Measurements from ENCODE around the gene PSMD11. TPM values are rescaled to one million over a fixed set of nuclear protein-coding genes. Genes with fewer than 3 reads are reported as not detected.

Gene PSMD11
- total RNA-seq, 2 experiments from 2014 or later = 81.0 to 137 TPM

DNA sequence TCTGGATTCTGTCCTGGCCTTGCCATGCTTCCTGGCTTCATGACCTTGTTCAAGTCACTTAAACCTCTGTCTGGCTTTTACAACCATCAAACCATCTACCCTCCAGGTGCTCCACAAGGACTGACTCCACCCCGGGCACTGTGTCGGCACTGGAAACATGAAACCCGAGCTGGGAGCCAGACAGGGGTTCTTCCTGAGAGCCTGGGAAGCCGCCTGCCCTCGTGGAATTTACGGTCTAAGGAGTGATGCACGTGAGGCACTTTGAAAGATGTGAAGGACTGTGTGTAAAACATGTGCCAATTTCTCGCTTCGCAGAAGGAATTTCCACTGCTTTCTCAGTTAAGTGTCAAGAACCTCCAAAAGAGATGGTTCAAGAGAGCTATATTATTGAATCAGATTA is 54.1 kb downstream of the PSMD11 start:
- no peak overlapping the region for H3K4me3 ChIP-seq (ENCODE audit: low read depth, low read length, poor library complexity, severe bottlenecking)
- TF ChIP-seq EZH2phosphoT487 (IDR thresholded peaks at IDR 0.05; ENCODE audit: borderline replicate concordance, low read depth, low read length) (no peak), CTCF (conservative IDR thresholded peaks at IDR 0.05; ENCODE audit: low read length) (no peak)
- no peaks in the 10 kb centered on the region for H3K36me3 ChIP-seq (ENCODE audit: insufficient read depth, low read length)
- H3K4me2 ChIP-seq (ENCODE audit: low read length) = no peak overlapping the region
- DNase-seq (ENCODE audit: low spot score) = no peak
- no TSS peak for BruUV-seq (replicated peaks)
- H3K79me2 ChIP-seq (ENCODE audit: insufficient read depth, low read depth, low read length) = no peaks in the 10 kb centered on the region
- no peak overlapping the region for H2AFZ ChIP-seq (ENCODE audit: low read length)
- no peaks in the 10 kb centered on the region for H4K20me1 ChIP-seq (ENCODE audit: insufficient read depth, low read length)
- H3K4me1 ChIP-seq (ENCODE audit: insufficient read depth, low read length, poor library complexity, severe bottlenecking) = peaks cover 12% of the 10 kb centered on the region
- ChIA-PET CTCF (ENCODE audit: unreplicated experiment) (no interaction called here), POLR2A (interaction anchor here (1.6 kb wide), 1 partner anchor 61 kb away, joined by 3 read pairs; no protein-coding TSS in a partner anchor)
- no peak overlapping the region for H3K27ac ChIP-seq (ENCODE audit: low read depth, low read length, poor library complexity, severe bottlenecking)
- H3K9me2 ChIP-seq (ENCODE audit: insufficient read depth, low read length) = no peaks in the 10 kb centered on the region
- no peaks in the 10 kb centered on the region for H3K9me3 ChIP-seq (ENCODE audit: low read length)
- intact Hi-C loops (cut with micrococcal nuclease; ENCODE audit: unreplicated experiment) = no loop called here

DNA sequence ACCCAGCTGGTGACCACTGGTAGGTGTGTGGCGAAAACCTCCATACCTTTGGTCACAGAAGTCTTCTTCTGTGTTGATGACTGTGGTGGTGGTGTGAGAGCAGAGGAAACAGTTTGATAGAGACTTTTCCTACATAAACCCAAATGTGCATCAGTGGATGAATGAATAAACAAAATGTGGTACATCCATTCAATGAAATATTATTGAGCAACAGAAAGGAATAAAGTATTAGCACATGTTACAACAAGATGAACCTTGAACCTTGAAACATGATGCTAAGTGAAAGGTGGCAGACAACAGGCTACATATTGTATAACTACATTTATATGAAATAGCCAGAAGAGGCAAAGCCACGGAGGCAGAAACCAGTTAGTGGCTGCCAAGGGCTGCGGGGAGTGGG is 57.7 kb downstream of the PSMD11 start:
- POLR2A ChIA-PET = no interaction called here

More for the DNA sequence above, 57.7 kb downstream of the PSMD11 start:
- peaks cover 26% of the 10 kb centered on the region for H3K4me1 ChIP-seq (ENCODE audit: insufficient read depth, low read length, poor library complexity, severe bottlenecking)
- BruUV-seq (replicated peaks) = no TSS peak
- no peaks in the 10 kb centered on the region for H3K79me2 ChIP-seq (ENCODE audit: insufficient read depth, low read depth, low read length)
- H3K36me3 ChIP-seq (ENCODE audit: insufficient read depth, low read length) = no peaks in the 10 kb centered on the region
- no peak overlapping the region for H2AFZ ChIP-seq (ENCODE audit: low read length)
- no peak for TF ChIP-seq CTCF (conservative IDR thresholded peaks at IDR 0.05; ENCODE audit: low read length)
- TF ChIP-seq EZH2phosphoT487 (IDR thresholded peaks at IDR 0.05; ENCODE audit: borderline replicate concordance, low read depth, low read length) = no peak
- DNase-seq (ENCODE audit: low spot score) = no peak
- no peaks in the 10 kb centered on the region for H3K9me3 ChIP-seq (ENCODE audit: low read length)
- no peaks in the 10 kb centered on the region for H3K9me2 ChIP-seq (ENCODE audit: insufficient read depth, low read length)
- H4K20me1 ChIP-seq (ENCODE audit: insufficient read depth, low read length) = no peaks in the 10 kb centered on the region
- no peak overlapping the region for H3K4me2 ChIP-seq (ENCODE audit: low read length)
- H3K4me3 ChIP-seq (ENCODE audit: low read depth, low read length, poor library complexity, severe bottlenecking) = no peak overlapping the region
- no peak overlapping the region for H3K27ac ChIP-seq (ENCODE audit: low read depth, low read length, poor library complexity, severe bottlenecking)
- intact Hi-C loops (cut with micrococcal nuclease; ENCODE audit: unreplicated experiment) = loop anchor here (5.0 kb wide), 1 partner anchor 55 kb away; no protein-coding TSS in a partner anchor
- CTCF ChIA-PET (ENCODE audit: unreplicated experiment) = no interaction called here

All from OCI-LY7 (cell line).